PC-9 (cell line): ENCODE data around the gene TPRN. TPM values are rescaled to one million over a fixed set of nuclear protein-coding genes. Genes with fewer than 3 reads are reported as not detected.

Source experiments
- BruUV-seq: library from RNA; stranded (reverse); fragments of 400-500 nt; replicated peaks from 2 replicates; lab custom pipeline; 2021; lab: Mats Ljungman, UMichigan
- CTCF ChIA-PET: fragments of 300-600 bp; sonication (Branson Sonifier 250); formaldehyde crosslinking; loops from one replicate; lab custom pipeline; 2022; ENCODE audit warnings: antibody characterized with exemption; lab: Charles Lee
- POLR2A ChIA-PET: fragments of 300-600 bp; sonication (Branson Sonifier 250); formaldehyde crosslinking; loops from one replicate; lab custom pipeline; 2022; ENCODE audit warnings: antibody characterized with exemption; ENCODE audit not compliant: unreplicated experiment; lab: Charles Lee
- DNase-seq, 2 experiments: peaks; one replicate each; pipeline versions ENCODE4 v3.0.0 to v3.0.0-alpha.2; 2015 to 2022; ENCODE audit warnings: mixed read lengths in 1 of 2
- H2AFZ ChIP-seq: fragments of 200-600 bp; sonication (generic); 2 replicates; pipeline ENCODE4 v1.8.1; 2017; ENCODE audit warnings: antibody characterized with exemption
- H3F3A ChIP-seq: fragments of 200-600 bp; sonication (generic); 2 replicates; pipeline ENCODE4 v1.8.1; 2017; ENCODE audit warnings: antibody characterized with exemption, mild to moderate bottlenecking, low read depth; ENCODE audit not compliant: insufficient read depth
- H3K27ac ChIP-seq: fragments of 200-600 bp; sonication (generic); 2 replicates; pipeline ENCODE4 v1.6.1; 2016; ENCODE audit warnings: mixed run types
- H3K27me3 ChIP-seq: fragments of 200-600 bp; sonication (generic); 2 replicates; pipeline ENCODE4 v1.6.1; 2016; ENCODE audit warnings: low read depth, mixed run types; ENCODE audit not compliant: insufficient read depth
- H3K36me3 ChIP-seq: fragments of 200-600 bp; sonication (generic); 2 replicates; pipeline ENCODE4 v1.6.1; 2016; ENCODE audit warnings: low read depth, mixed run types
- H3K4me1 ChIP-seq: fragments of 200-600 bp; sonication (generic); replicated peaks from 2 replicates; pipeline ENCODE4 v1.6.1; 2016; ENCODE audit warnings: mixed run types; ENCODE audit not compliant: insufficient read depth
- H3K4me2 ChIP-seq: fragments of 200-600 bp; sonication (generic); 2 replicates; pipeline ENCODE4 v1.6.1; 2017; ENCODE audit warnings: mixed run types
- H3K4me3 ChIP-seq: fragments of 200-600 bp; sonication (generic); 2 replicates; pipeline ENCODE4 v1.6.1; 2016; ENCODE audit warnings: mixed run types
- H3K79me2 ChIP-seq: fragments of 200-600 bp; sonication (generic); 2 replicates; pipeline ENCODE4 v1.6.1; 2017; ENCODE audit warnings: low read depth, mixed run types
- H3K9me2 ChIP-seq: fragments of 200-600 bp; sonication (generic); 2 replicates; pipeline ENCODE4 v1.8.1; 2017; ENCODE audit warnings: mild to moderate bottlenecking; ENCODE audit not compliant: insufficient read depth
- H3K9me3 ChIP-seq: fragments of 200-600 bp; sonication (generic); 2 replicates; pipeline ENCODE4 v1.8.1; 2016; ENCODE audit warnings: low read depth; ENCODE audit not compliant: insufficient read depth
- H4K20me1 ChIP-seq: fragments of 200-600 bp; sonication (generic); 2 replicates; pipeline ENCODE4 v1.8.1; 2017; ENCODE audit not compliant: insufficient read depth
- EZH2 ChIP-seq: fragments of 200-600 bp; sonication (generic); IDR thresholded peaks from 2 replicates; pipeline ENCODE4 v1.8.0; 2017; ENCODE audit warnings: antibody characterized with exemption, low read depth
- intact Hi-C: fragments of 100-400 bp; cut with micrococcal nuclease; formaldehyde crosslinking; loops from one replicate; pipeline ENCODE4 v1.10.0; 2022; ENCODE audit not compliant: unreplicated experiment
- total RNA-seq: library from RNA; stranded (reverse); gene quantifications from 2 replicates; pipeline ENCODE4 v1.2.3, GENCODE V29; 2021
- TF ChIP-seq, protein P1 (sequence below): fragments of 200-600 bp; sonication (generic); conservative IDR thresholded peaks from 2 replicates; pipeline ENCODE4 v1.6.1; 2017; ENCODE audit warnings: mixed run types, antibody characterized with exemption, mild to moderate bottlenecking, moderate library complexity

TPRN gene
- total RNA-seq, 1 experiment from 2014 or later = 61.8 TPM

DNA sequence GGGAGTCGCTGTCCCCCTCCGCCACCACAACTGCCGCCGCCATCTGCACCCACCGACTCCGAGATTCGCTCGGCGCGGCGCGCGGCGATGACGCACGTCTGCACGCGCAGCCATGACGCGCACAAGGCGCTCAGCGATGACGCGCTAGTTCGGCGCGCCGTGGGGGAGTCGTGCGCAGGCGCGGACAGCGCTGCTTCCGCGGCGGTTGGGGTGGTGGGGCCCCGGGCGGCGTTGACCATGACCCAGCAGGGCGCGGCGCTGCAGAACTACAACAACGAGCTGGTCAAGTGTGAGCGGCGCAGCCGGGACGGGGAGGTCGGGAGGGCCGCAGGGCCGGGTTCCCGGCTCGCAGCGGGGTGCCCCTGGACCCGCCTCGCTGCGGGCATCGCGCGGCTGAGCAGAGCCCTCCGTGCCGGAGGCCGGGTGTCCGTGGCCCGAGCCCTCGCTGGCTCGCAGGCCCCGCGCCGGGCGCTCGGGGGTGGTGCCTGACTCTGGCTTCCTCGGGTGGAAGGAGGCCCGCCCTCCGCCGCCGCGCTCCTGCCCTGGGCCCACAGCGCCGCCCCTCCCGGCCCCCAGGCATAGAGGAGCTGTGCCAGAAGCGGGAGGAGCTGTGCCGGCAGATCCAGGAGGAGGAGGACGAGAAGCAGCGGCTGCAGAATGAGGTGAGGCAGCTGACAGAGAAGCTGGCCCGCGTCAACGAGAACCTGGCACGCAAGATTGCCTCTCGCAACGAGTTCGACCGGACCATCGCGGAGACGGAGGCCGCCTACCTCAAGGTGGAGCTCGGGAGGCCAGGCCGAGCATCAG, 11.8 kb downstream of the TPRN start, which contains the start of the genes ANAPC2 and SSNA1:
Gene ANAPC2 (minus strand): TSS at position 71 of the 807 bp plus-strand sequence. CDS start 28 bp downstream, at position 43.
Gene SSNA1 (plus strand): TSS at position 187 of the 807 bp plus-strand sequence. CDS start 51 bp downstream, at position 238.
- no peak for TF ChIP-seq EZH2
- TF ChIP-seq, protein P1, sequence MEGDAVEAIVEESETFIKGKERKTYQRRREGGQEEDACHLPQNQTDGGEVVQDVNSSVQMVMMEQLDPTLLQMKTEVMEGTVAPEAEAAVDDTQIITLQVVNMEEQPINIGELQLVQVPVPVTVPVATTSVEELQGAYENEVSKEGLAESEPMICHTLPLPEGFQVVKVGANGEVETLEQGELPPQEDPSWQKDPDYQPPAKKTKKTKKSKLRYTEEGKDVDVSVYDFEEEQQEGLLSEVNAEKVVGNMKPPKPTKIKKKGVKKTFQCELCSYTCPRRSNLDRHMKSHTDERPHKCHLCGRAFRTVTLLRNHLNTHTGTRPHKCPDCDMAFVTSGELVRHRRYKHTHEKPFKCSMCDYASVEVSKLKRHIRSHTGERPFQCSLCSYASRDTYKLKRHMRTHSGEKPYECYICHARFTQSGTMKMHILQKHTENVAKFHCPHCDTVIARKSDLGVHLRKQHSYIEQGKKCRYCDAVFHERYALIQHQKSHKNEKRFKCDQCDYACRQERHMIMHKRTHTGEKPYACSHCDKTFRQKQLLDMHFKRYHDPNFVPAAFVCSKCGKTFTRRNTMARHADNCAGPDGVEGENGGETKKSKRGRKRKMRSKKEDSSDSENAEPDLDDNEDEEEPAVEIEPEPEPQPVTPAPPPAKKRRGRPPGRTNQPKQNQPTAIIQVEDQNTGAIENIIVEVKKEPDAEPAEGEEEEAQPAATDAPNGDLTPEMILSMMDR = peak; percentile 44; the same call in 1 of the 2 replicates
- ChIA-PET POLR2A (interaction anchor here (0.5 to 1.8 kb wide), 17 partner anchors 9 to 411 kb away, joined by 3 to 14 read pairs (median 5); partner anchors contain the start of genes CYSRT1, NSMF, RNF208 and TPRN), CTCF (interaction anchor here (0.5 to 2.8 kb wide), 9 partner anchors 12 to 402 kb away, joined by 3 to 17 read pairs (median 3); partner anchors contain the start of genes RNF224 and TMEM203)
- H3F3A ChIP-seq = peaks cover 18% of the 10 kb centered on the region
- no TSS peak for BruUV-seq
- DNase-seq = peak; percentile 81 to 98
- H3K27ac ChIP-seq = peak within 1 kb of the TSS; percentile 74
- H4K20me1 ChIP-seq = peaks cover 23% of the 10 kb centered on the region
- intact Hi-C loops = loop anchor here (1.0 to 2.0 kb wide), 5 partner anchors 12 to 60 kb away; partner anchors contain the start of genes RNF224, TMEM210 and TPRN
- peak within 1 kb of the TSS; percentile 93 for H2AFZ ChIP-seq
- H3K79me2 ChIP-seq = peaks cover 38% of the 10 kb centered on the region
- H3K36me3 ChIP-seq = no peaks in the 10 kb centered on the region
- H3K9me2 ChIP-seq = no peaks in the 10 kb centered on the region
- H3K4me3 ChIP-seq = peak within 1 kb of the TSS; percentile 97
- no peaks in the 10 kb centered on the region for H3K9me3 ChIP-seq
- H3K4me2 ChIP-seq = peak within 1 kb of the TSS; percentile 92
- H3K27me3 ChIP-seq = no peaks in the 10 kb centered on the region
- H3K4me1 ChIP-seq = peaks cover 33% of the 10 kb centered on the region

- no peak for DNase-seq
- Histone ChIP-seq H3F3A (peaks cover 18% of the 10 kb centered on the region), H3K79me2 (peaks cover 33% of the 10 kb centered on the region), H3K4me3 (peak overlapping the region; percentile 97), H2AFZ (peak overlapping the region; percentile 93), H3K4me1 (peaks cover 33% of the 10 kb centered on the region), H3K4me2 (peak overlapping the region; percentile 92), H3K27me3 (no peaks in the 10 kb centered on the region), H3K9me3 (no peaks in the 10 kb centered on the region), H3K36me3 (no peaks in the 10 kb centered on the region), H3K27ac (peak overlapping the region; percentile 74; the same call in 1 of the 2 replicates), H3K9me2 (no peaks in the 10 kb centered on the region), H4K20me1 (peaks cover 17% of the 10 kb centered on the region)
- ChIA-PET CTCF (interaction anchor here (0.6 to 1.4 kb wide), 2 partner anchors 13 to 65 kb away, joined by 5 to 9 read pairs; no protein-coding TSS in a partner anchor), POLR2A (interaction anchor here (0.7 to 1.8 kb wide), 3 partner anchors 13 to 57 kb away, joined by 3 to 14 read pairs (median 13); partner anchors contain the start of gene TPRN)
- intact Hi-C loops = loop anchor here (1.0 to 2.0 kb wide), 3 partner anchors 15 to 59 kb away; partner anchors contain the start of genes RNF224 and TMEM210
- BruUV-seq = no TSS peak
- no peak for TF ChIP-seq EZH2
- TF ChIP-seq, protein P1 = no peak
Measured at GRCh38 chr9:137188086-137188489, 12.5 kb downstream of the TPRN start.

GRCh38 chr9:137187386-137187785, 13.2 kb downstream of the TPRN start:
- TF ChIP-seq, protein P1 = no peak
- TF ChIP-seq EZH2 = no peak
- DNase-seq = no peak
- peaks cover 30% of the 10 kb centered on the region for H3K79me2 ChIP-seq
- ChIA-PET CTCF (interaction anchor here (0.6 kb wide), 1 partner anchor 64 kb away, joined by 5 read pairs; no protein-coding TSS in a partner anchor), POLR2A (interaction anchor here (0.7 kb wide), 1 partner anchor 56 kb away, joined by 3 read pairs; no protein-coding TSS in a partner anchor)
- peak overlapping the region; percentile 97 for H3K4me3 ChIP-seq
- no TSS peak for BruUV-seq
- H3K27me3 ChIP-seq = no peaks in the 10 kb centered on the region
- H4K20me1 ChIP-seq = peaks cover 11% of the 10 kb centered on the region
- intact Hi-C loops = no loop called here
- H3F3A ChIP-seq = peaks cover 18% of the 10 kb centered on the region
- H3K9me3 ChIP-seq = no peaks in the 10 kb centered on the region
- peak overlapping the region; percentile 92 for H3K4me2 ChIP-seq
- no peak overlapping the region for H3K27ac ChIP-seq
- no peak overlapping the region for H2AFZ ChIP-seq
- H3K4me1 ChIP-seq = peaks cover 33% of the 10 kb centered on the region
- H3K9me2 ChIP-seq = no peaks in the 10 kb centered on the region
- no peaks in the 10 kb centered on the region for H3K36me3 ChIP-seq
